Astrocyte (in vitro differentiated cells and primary cell): Measurements from ENCODE around the gene SLC25A30. TPM values are rescaled to one million over a fixed set of nuclear protein-coding genes. Genes with fewer than 3 reads are reported as not detected.

Source experiments
- DNase-seq: peaks from one replicate; pipeline ENCODE4 v3.0.0-alpha.2; 2010; ENCODE audit warnings: low read depth
- FAIRE-seq: peaks from 2 replicates; lab custom pipeline; 2011; peaks lifted over from hg19 to GRCh38; lab: Jason Lieb, UNC
- H2AFZ ChIP-seq: 2 replicates; pipeline ENCODE4 v1.6.0; 2012; ENCODE audit warnings: low read depth, low read length, inconsistent platforms
- H3K27ac ChIP-seq: 2 replicates; pipeline ENCODE4 v1.5.1; 2011; ENCODE audit warnings: low read depth, low read length, inconsistent platforms
- H3K27me3 ChIP-seq: 2 replicates; pipeline ENCODE4 v1.6.0; 2011; ENCODE audit warnings: low read length, inconsistent platforms; ENCODE audit not compliant: insufficient read depth
- H3K36me3 ChIP-seq: 2 replicates; pipeline ENCODE4 v1.5.1; 2011; ENCODE audit warnings: low read length, inconsistent platforms; ENCODE audit not compliant: insufficient read depth
- H3K4me1 ChIP-seq: 2 replicates; pipeline ENCODE4 v1.5.1; 2011; ENCODE audit warnings: low read length, inconsistent platforms; ENCODE audit not compliant: insufficient read depth
- H3K4me2 ChIP-seq: 2 replicates; pipeline ENCODE4 v1.6.0; 2012; ENCODE audit warnings: low read length, inconsistent platforms
- H3K4me3 ChIP-seq: 2 replicates; pipeline ENCODE4 v1.5.1; 2011; ENCODE audit warnings: low read depth, mild to moderate bottlenecking, low read length, inconsistent platforms; ENCODE audit not compliant: insufficient read depth
- H3K79me2 ChIP-seq: 2 replicates; pipeline ENCODE4 v1.6.0; 2012; ENCODE audit warnings: mild to moderate bottlenecking, low read length, inconsistent platforms; ENCODE audit not compliant: insufficient read depth
- H3K9ac ChIP-seq: 2 replicates; pipeline ENCODE4 v1.6.0; 2012; ENCODE audit warnings: mild to moderate bottlenecking, low read length, inconsistent platforms
- H3K9me3 ChIP-seq: 2 replicates; pipeline ENCODE4 v1.5.1; 2012; ENCODE audit warnings: low read depth, mild to moderate bottlenecking, low read length, inconsistent platforms; ENCODE audit not compliant: insufficient read depth
- H4K20me1 ChIP-seq: 2 replicates; pipeline ENCODE4 v1.6.0; 2012; ENCODE audit warnings: low read length, inconsistent platforms; ENCODE audit not compliant: insufficient read depth
- H3K27ac Mint-ChIP-seq: one replicate; pipeline ENCODE4 v1.8.0; 2021; ENCODE audit warnings: mild to moderate bottlenecking, mixed read lengths; ENCODE audit not compliant: unreplicated experiment
- H3K27me3 Mint-ChIP-seq: one replicate; pipeline ENCODE4 v1.8.0; 2021; ENCODE audit warnings: low read depth, mixed read lengths; ENCODE audit not compliant: unreplicated experiment
- H3K36me3 Mint-ChIP-seq: one replicate; pipeline ENCODE4 v1.8.0; 2021; ENCODE audit warnings: low read depth, mixed read lengths; ENCODE audit not compliant: unreplicated experiment
- H3K4me1 Mint-ChIP-seq: one replicate; pipeline ENCODE4 v1.8.0; 2021; ENCODE audit warnings: low read depth, mixed read lengths; ENCODE audit not compliant: unreplicated experiment
- H3K4me3 Mint-ChIP-seq: one replicate; pipeline ENCODE4 v1.8.0; 2021; ENCODE audit warnings: mild to moderate bottlenecking, moderate library complexity, mixed read lengths; ENCODE audit not compliant: unreplicated experiment
- H3K9me3 Mint-ChIP-seq: one replicate; pipeline ENCODE4 v1.8.0; 2021; ENCODE audit warnings: mild to moderate bottlenecking, mixed read lengths; ENCODE audit not compliant: unreplicated experiment
- CTCF ChIP-seq: IDR thresholded peaks from 2 replicates; pipeline ENCODE4 v1.5.1; 2011; ENCODE audit warnings: low read depth, mild to moderate bottlenecking, inconsistent platforms, low read length, moderate library complexity; ENCODE audit not compliant: insufficient read depth
- EZH2 ChIP-seq: IDR thresholded peaks from 2 replicates; pipeline ENCODE4 v1.6.1; 2012; ENCODE audit warnings: mild to moderate bottlenecking, low read length, inconsistent platforms; ENCODE audit not compliant: insufficient read depth
- total RNA-seq: library from RNA; stranded (reverse); gene quantifications from 2 replicates; pipeline ENCODE4 v1.2.1, GENCODE V29; 2021

The SLC25A30 gene
- total RNA-seq, 1 donor from 2014 or later: 14.3 TPM

DNA sequence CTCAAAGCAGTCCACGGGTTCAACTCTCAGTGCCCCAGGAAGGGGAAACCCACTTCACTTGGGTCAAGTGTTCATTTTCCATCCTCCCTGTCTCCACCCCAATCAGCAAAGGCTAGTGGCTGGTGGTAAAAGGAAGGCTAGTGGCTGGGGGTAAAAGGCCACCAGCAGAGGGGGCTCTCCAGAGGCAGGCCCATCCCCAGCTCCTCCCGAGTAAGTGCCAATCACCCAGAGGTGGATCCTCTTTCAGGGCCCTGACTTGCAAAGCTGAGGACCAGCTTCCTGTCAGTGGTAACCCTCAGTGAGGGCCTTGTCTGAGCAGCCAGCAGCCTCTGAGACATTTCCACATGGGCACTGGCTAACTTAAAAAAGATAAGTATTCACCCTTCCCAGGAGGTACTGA lies 55.2 kb downstream of the SLC25A30 start:
- Histone ChIP-seq H3K79me2 (no peaks in the 10 kb centered on the region), H3K4me1 (peaks cover 5% of the 10 kb centered on the region), H3K27ac (no peak overlapping the region), H3K4me3 (no peak overlapping the region), H3K9ac (no peak overlapping the region), H3K9me3 (no peaks in the 10 kb centered on the region), H4K20me1 (no peaks in the 10 kb centered on the region), H3K4me2 (no peak overlapping the region), H3K36me3 (peaks cover 6% of the 10 kb centered on the region), H3K27me3 (no peaks in the 10 kb centered on the region), H2AFZ (no peak overlapping the region)
- no peak for DNase-seq
- H3K27ac Mint-ChIP-seq: no peak overlapping the region
- peaks cover 32% of the 10 kb centered on the region for H3K36me3 Mint-ChIP-seq
- H3K27me3 Mint-ChIP-seq: no peaks in the 10 kb centered on the region
- FAIRE-seq: no peak
- H3K9me3 Mint-ChIP-seq: no peaks in the 10 kb centered on the region
- peaks cover 17% of the 10 kb centered on the region for H3K4me1 Mint-ChIP-seq
- H3K4me3 Mint-ChIP-seq: no peak overlapping the region
- TF ChIP-seq EZH2 (no peak), CTCF (no peak)

DNA sequence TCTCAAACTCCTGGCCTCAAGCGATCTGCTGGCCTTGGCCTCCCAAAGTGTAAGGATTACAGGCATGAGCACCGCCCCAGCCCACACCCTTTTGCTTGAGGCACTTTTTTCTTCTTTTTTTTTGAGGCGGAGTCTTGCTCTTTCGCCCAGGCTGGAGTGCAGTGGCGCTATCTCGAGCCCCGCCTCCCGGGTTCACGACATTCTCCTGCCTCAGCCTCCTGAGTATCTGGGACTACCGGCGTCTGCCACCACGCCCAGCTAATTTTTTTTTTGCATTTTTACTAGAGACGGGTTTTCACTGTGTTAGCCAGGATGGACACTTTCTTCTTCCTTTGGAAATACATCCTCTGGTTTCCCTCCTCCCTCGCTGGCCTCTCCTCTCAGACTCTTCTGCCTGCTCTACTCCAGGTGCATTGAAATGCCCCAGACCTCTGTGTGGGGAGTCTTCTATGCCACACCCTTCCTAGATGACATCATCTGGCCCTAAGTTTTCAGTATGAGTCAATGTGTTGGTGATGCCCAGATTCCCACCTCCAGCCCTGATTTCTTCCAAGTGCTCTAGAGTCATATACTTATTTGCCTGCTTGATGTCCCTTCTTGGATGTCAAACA lies 56.5 kb downstream of the SLC25A30 start:
- H3K4me2 ChIP-seq: no peak overlapping the region
- TF ChIP-seq EZH2 (no peak), CTCF (no peak)
- H3K27ac ChIP-seq: no peak overlapping the region
- H2AFZ ChIP-seq: no peak overlapping the region
- no peaks in the 10 kb centered on the region for H3K79me2 ChIP-seq
- Mint-ChIP-seq H3K4me3 (no peak overlapping the region), H3K4me1 (peaks cover 12% of the 10 kb centered on the region), H3K36me3 (peaks cover 33% of the 10 kb centered on the region), H3K27me3 (no peaks in the 10 kb centered on the region), H3K9me3 (no peaks in the 10 kb centered on the region), H3K27ac (peak overlapping the region; percentile 13)
- DNase-seq (peak; percentile 55), FAIRE-seq (no peak)
- no peaks in the 10 kb centered on the region for H3K4me1 ChIP-seq
- H3K4me3 ChIP-seq: no peak overlapping the region
- no peak overlapping the region for H3K9ac ChIP-seq
- H3K36me3 ChIP-seq: peaks cover 6% of the 10 kb centered on the region
- no peaks in the 10 kb centered on the region for H3K9me3 ChIP-seq
- no peaks in the 10 kb centered on the region for H3K27me3 ChIP-seq
- peaks cover 5% of the 10 kb centered on the region for H4K20me1 ChIP-seq

GRCh38 chr13:45356966-45357672 lies 61.1 kb downstream of the SLC25A30 start:
- H3K4me1 ChIP-seq: no peaks in the 10 kb centered on the region
- DNase-seq: peak; percentile 47
- Mint-ChIP-seq H3K27ac (no peak overlapping the region), H3K9me3 (no peaks in the 10 kb centered on the region), H3K27me3 (no peaks in the 10 kb centered on the region), H3K36me3 (peaks cover 22% of the 10 kb centered on the region), H3K4me1 (peaks cover 5% of the 10 kb centered on the region), H3K4me3 (no peak overlapping the region)
- H3K4me3 ChIP-seq: no peak overlapping the region
- no peaks in the 10 kb centered on the region for H3K27me3 ChIP-seq
- no peak overlapping the region for H3K4me2 ChIP-seq
- peaks cover 5% of the 10 kb centered on the region for H4K20me1 ChIP-seq
- no peak overlapping the region for H2AFZ ChIP-seq
- H3K36me3 ChIP-seq: peaks cover 6% of the 10 kb centered on the region
- H3K9ac ChIP-seq: no peak overlapping the region
- TF ChIP-seq CTCF (no peak), EZH2 (no peak)
- H3K27ac ChIP-seq: no peak overlapping the region
- no peak for FAIRE-seq
- no peaks in the 10 kb centered on the region for H3K9me3 ChIP-seq
- no peaks in the 10 kb centered on the region for H3K79me2 ChIP-seq
